Adrenal gland (tissue), 5 donors: Measurements from ENCODE around the gene SRCIN1.

Source experiments
- POLR2A ChIP-seq, 2 donors: fragments of 450-650 bp; IDR thresholded peaks; one replicate each; pipeline ENCODE4 v1.6.1; 2017; ENCODE audit warnings: antibody characterized with exemption in 2 of 2, mild to moderate bottlenecking in 2 of 2, moderate library complexity in 1 of 2
- TF ChIP-seq, protein P1 (sequence below), 6 experiments: fragments of 450-650 bp in 4 of 6; fragments of 200-600 bp in 2 of 6; sonication (generic) in 1 of 6; IDR thresholded peaks; 1 replicate in 5 of 6; 2 replicates in 1 of 6; pipeline versions ENCODE4 v1.5.1 to v1.8.0; 2016 to 2021; ENCODE audit warnings: antibody characterized with exemption in 6 of 6, mild to moderate bottlenecking in 2 of 6, moderate library complexity in 1 of 6
- donor health status: DM: no; HTN: no; CAD: no.

DNA sequence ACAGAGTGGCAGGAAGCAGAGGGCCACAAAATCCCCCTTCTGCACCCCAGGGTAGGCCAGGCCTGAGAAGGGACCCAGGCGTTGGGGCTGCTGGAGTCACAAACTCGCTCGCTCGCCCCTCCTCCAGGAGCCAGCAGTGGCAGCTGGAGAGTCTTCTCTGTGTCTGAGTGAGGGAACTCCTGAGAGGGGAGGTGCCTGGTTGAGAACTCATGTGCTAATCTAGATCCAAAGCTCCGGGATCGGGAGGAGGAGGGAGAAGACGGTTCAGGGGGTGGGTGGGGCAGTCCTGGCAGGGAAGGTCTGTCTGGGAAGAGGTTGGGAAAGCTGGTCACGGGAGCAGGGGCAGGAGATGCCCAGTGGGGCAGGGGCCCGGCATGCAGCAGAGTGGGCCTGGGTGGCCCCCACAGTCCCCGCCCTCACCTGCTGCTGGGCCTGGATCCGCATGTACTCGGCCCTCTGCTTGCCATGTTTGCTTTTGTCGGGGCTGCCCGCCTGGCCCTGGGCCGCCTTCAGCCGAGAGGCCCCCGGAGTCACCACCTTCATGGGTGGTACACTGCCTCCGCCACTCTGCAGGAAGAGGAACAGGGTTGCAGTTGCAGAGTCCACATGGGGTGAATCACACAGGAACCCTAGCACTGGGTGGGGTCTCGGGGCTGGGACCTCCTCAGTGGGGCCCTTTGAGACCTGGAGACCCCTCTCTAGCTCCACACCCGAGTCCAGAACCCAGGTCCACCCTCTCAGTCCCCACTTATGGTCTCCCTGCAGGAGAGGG, 62.2 kb downstream of the SRCIN1 start:
- TF ChIP-seq, protein P1, sequence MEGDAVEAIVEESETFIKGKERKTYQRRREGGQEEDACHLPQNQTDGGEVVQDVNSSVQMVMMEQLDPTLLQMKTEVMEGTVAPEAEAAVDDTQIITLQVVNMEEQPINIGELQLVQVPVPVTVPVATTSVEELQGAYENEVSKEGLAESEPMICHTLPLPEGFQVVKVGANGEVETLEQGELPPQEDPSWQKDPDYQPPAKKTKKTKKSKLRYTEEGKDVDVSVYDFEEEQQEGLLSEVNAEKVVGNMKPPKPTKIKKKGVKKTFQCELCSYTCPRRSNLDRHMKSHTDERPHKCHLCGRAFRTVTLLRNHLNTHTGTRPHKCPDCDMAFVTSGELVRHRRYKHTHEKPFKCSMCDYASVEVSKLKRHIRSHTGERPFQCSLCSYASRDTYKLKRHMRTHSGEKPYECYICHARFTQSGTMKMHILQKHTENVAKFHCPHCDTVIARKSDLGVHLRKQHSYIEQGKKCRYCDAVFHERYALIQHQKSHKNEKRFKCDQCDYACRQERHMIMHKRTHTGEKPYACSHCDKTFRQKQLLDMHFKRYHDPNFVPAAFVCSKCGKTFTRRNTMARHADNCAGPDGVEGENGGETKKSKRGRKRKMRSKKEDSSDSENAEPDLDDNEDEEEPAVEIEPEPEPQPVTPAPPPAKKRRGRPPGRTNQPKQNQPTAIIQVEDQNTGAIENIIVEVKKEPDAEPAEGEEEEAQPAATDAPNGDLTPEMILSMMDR (IDR thresholded peaks at IDR 0.05) = no peak
- no peak for TF ChIP-seq POLR2A (IDR thresholded peaks at IDR 0.05)
